Hippocampal formation (tissue), 2 donors: Measurements from ENCODE around the gene GPR153.

Source experiments
- DNase-seq, 2 donors: peaks; one replicate each; lab custom pipeline; 2025; lab: John Stamatoyannopoulos, UW

Gene GPR153

DNA sequence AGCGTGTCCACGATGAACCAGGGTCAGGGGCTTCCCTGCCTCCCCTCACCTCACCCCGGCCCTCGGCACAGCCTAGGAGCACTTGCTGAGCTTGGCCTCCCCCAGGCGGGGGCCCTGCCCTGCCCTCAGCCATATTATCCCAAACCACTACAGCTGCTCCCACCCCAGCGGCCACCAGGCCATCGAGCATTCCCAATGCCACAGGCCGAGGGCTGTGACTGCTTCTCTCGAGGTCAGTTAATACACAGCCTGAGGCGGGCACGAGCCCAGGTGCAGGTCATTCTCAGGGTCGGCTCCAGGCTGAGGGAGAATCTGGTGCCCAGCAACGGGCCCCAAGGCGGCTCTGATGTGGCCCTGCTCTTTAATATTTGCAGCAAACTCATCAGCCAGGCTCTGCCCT, 8.4 kb upstream of the GPR153 start:
- DNase-seq = no peak

DNA sequence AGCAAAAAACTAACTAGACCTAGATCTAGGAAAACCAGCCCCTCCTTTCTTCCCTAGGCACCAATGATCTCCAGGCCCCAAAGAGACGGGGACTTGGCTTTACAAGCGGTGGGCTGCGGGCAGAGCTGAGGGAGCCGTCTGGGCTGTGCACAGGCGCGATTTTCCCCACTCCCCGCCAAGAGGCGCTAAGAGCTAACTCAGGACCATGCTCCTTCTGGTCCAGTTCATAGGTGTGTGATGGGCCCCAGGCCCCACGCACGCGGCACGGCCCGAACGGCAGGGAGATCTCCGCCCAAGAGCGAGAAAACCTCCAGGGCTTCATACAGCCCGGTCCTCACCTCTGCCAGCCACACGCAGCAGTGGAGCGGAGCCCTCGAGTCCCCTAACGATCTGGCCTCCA, 7.5 kb upstream of the GPR153 start:
- DNase-seq = no peak

DNA sequence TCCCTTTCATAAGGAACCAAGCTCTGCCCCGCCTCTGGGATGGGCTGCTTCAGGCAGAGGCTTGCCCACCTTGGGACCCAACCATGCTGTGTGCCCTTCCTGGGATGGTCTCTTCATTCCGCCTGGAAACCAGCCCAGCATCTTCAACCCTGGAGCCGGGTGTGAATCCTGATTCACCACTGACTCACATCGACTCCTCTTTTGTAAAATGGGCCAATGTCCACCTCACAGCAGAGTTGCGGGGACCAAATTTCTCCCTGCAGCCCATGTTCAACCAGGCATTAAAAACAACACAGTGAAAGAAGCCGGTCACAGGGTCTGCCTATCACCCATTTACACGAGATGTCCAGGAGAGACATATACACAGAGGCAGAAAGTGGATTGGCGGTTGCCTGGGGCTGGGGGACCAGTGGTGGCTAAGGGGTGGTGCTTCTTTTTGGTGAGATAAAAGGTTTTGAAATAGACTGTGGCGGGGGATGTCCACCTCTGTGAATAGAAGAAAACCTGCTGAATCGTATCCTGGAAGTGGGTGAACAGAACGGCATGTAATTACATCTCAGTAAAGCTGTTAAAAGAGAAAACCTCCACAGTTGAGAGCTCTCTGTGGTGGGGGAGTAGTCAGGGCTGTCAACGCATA, 6.9 kb upstream of the GPR153 start:
- DNase-seq = no peak

DNA sequence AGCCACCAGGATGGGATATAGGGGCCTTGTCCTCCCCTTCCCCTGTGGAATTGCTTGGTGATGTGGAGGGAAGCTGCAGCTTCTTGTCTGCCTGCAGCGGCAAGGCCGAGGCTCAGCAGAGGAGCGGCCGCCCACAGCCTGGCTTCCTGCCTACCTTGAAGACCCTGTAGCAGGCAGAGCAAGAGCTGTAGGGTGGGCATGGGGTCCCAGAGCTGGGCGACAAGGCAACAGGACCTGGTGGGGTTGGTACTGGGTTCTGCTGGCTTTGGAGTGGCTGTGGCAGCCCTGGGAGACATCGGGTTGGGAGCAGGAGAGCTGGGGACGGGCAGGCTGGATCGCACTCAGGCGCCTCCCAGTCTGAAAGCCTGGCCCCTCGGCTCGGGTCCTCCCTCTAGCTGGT, 5.7 kb upstream of the GPR153 start:
- no peak for DNase-seq

DNA sequence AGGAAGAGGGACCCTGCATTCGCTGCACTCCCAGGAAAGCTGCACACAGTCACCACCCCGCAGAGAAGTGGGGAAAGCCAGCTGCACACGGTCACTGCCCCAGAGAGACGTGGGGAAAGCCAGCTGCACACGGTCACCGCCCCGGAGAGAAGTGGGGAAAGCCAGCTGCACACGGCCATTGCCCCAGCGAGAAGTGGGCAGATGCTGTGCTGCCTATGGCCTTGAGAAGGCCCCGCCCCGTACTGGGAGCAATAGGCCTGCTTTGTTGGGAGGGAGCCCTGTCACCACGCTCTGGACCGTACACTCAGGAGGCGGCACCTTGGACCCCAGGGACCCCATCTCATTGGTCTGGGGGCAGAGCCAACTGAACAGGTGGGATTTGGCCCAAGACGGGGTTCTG, 4.3 kb upstream of the GPR153 start:
- no peak for DNase-seq

DNA sequence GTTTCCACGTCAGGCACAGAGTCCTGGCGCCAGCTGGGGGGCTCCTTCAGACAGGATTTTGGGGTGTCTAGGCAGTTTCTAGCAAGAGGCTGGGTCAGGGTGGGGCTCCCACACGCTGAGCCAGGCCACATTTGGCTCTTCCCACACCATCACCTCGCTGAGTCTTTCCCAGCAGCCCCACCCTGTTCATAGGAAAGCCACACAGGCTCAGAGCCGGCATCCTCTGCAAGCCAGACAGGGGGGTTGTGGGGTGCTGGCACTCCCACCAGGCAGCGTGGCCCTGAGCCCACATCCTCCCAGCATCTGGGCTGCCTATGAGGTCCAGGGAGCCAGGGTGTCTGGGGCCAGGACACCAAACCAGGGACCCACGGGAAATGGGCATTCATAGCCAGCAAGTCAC, 2.8 kb upstream of the GPR153 start:
- DNase-seq = no peak

DNA sequence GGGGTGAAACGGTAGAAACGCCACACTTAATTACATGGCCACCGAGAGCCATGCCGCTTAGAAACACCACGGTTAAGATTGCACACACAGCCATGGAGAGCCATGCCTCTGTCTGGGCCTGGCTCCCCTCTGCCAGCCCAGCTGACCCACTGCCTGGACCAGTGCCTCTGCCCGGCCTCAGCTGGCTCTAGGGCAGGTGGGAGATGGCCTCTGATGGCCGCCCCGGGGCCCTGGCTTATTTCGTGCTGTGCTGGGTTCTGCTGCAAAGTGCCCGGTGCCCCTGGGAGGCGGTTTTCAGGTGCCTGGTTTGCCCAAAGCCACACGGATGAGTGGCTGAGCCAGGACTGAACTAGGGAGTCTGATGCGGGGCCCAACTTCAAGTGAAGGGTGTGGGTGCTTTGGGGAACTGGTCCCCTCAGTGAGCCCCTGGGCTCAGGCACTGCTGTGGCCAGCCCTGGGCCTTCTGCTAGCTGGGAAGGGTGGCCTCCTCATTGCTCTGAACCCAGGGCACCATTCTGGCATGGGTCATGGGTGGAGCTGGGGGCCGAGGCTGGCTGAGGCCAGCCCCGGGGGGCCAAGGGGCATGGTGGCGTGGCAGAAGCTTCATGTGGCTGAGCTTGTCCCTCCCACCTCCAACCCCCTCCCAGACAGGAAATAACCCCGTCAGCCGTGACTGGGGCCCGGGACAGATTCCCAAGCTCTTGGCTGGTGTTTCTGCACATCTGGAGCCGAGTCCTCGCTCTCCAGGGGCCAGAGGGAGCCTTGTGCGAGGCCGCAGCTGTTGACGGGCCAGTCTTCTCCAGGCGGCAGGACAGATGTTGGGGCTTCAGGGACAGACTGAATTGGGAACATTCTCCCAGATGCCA, 1.9 kb upstream of the GPR153 start:
- no peak for DNase-seq

DNA sequence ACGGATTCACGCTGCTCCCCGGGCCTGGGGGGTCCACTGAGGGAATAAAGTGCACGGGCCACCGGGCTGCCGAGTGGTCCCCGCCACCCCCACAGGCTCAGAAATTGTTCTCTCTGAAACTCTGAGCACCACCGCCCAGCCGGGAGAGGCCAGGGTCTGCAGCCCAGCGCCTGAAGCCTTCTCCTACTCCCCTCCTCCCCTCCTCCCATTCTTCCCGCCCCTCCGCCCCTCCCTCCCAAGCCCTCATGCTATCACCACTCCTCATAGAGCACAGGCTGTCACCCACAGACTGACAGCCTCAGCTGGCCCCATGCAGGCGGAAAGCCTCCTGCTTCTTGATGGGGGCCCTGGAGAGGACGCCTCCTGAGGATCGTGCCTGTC, 707 bp upstream of the GPR153 start:
- no peak for DNase-seq

DNA sequence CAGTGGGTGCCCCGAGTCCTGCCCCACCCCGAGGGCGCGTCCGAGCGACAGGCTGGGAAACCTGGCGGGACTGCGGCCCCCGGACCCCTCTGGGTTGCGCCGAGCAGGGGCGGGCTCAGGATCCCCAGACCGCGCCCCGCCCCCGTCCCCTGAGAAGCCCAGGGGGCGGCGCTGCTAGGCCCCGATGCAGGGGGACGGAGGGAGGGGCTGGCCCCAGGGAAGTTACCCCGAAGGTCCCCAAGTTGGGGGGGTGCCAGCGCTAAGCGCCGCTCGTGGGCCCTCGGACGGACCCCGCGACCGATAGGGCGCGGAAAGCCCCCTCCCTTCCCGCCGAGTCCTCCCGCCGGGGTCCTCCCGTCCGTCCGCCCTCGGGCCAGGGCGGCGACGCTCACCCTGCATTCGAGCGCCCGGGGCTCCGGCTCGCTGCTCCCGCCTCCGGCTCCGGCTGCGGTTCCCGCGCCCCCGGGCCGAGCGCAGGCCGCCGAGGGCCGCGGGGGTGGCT, 414 bp downstream of the GPR153 start:
- DNase-seq = no peak

DNA sequence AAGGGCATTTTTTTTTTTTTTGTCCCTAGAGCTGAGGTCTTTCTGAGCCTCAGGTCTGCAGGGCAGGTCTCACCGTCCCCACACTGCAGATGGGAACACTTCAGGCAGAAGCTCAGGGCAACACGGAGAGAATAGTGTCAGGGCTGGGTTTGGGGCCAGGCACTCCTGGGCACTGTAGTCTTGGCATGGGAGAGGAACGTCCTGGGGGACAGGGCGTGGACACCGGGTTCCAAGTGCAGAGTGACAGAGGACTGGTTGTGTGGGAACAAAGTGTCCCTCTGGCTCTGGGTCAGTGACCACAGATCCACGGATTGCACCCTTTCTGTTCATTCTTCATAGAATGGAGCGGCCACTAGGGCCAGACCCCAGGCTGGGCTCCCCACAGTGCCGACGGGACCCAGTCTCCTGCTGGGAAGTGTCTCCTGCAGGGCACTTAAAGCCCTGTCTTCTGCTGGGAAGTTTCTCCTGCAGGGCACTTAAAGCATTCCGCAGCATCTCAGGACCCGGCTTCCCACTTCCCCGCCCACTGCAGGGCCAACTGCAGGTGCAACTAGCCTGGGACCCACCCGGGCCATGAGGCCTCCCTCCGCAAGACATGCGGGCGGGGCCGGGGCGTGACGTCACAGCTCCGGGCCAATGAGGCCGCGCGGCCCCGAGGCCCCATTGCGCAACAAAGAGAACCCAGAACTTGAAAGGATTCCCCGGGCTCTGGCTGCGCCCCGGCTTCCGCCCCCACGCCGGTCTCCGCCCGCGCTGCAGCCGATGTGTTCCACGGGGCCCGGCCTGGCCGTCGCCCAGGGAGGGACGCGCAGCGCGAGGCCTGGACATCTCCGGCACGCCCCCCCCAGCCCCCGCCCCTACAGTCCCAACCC, 1.2 kb downstream of the GPR153 start:
- no peak for DNase-seq

DNA sequence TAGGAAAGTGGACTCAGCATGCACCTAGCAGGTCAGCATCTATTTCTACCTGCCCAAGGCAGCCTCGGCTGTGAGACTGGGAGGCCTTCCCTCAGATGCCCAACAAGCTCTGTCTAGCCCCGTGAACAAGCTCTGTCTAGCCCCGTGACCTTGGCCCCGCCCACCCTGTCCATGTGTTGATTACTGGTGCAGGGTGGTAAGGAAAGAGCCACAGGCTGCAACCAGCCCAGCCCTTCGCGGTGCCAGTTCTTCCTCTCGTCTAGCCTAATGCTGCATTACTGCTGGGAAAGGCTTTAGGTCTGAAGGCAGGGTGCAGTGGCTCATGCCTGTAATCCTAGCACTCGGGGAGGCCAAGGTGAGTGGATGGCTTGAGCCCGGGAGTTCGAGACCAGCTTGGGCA, 2.2 kb downstream of the GPR153 start:
- no peak for DNase-seq

DNA sequence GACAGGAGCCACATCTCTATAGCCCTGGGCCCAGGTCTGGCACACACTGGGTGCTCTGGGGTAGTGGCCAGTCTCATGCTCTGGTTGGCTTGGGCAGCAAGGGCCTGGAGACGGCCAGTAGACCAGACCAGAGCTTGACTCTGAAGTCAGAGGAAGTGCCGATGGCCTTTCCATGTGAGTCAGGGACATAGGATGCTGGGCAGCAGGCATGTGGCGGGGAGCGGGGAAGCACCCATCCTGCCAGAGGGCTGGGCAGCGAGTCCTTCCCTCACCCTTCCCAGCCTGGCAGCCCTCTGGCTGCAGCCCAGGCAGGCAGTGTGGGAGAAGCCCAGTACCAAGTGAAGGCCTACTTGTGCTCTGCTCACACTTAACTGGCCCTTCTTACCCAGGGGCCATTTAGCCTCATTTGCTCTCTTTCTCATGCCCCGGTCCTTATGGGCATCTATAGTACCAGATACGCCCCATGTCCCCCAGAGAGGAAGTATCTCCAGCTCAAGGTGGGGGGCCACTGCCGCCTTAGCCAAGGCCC, 3.3 kb downstream of the GPR153 start:
- DNase-seq = no peak

DNA sequence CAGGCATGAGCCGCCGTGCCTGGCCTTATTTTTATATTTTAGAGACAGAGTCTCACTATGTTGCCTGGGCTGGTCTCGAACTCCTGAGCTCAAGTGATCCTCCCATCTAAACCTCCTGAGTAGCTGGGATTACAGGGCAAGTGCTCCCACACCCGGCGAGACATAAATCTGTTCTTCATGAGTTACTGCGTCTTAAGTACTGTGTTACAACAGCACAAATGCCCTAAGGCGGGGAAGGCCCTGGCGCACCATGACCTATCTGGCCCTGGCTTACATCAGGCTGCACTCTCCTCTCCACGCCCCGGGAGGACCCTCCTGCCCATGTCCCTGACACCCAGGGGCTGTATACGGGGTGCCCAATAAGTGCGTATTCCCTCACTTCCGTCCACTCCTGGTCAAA, 4.3 kb downstream of the GPR153 start:
- DNase-seq = no peak

DNA sequence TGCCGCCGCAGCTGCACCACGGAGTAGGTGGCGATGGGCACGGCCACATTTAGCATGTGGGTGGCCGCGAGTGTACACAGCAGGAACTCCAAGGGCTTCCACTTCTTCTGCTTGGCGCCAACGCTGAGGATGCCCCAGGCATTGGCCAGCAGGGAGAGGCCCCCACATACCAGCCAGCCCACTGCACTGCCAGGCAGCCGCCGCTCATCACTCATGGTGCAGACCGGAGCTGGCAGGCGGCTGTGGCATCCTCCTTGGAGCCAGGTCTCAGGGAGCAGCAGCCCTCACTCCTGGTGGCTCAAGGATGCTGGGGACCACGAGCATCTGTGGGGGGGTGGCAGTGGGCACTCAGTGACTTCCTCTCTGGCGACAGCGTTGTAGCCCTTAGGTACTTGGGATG, 6.2 kb downstream of the GPR153 start:
- DNase-seq = no peak

DNA sequence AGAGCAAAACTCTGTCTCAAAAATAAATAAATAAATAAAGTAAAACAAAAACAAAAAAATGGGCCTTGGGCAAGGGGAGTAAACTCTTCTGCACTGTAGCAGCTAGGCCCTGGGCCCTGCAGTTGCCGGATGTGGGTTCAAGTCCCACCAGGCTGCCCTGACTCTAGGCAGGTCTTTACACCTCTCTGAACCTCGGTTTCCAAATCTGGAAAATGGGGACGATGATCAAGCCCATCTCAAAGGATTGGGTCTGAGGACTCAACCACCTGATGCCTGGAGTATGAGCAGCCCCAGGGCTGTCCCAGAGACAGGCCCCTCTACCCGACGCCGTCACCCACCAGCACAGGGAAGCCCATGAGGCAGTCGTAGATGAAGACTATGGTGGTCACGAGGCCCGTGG, 7.5 kb downstream of the GPR153 start:
- DNase-seq = no peak

DNA sequence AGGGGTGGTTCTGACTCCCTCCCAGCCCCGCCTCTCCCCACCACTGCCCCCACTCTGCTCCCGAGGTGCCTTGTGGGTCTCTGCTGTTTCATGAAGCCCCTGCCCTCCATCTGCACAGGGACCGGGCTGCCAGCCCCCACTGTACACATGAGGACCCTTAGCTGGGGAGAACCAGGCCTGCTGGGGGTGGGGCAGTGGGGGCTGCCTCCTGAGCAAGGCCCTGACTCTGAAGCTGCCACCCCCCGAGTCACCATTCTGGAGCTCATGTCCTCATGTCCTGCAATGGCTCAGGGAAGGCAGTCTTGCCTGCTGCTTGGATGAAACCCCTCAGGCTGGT, 8.6 kb downstream of the GPR153 start:
- no peak for DNase-seq

DNA sequence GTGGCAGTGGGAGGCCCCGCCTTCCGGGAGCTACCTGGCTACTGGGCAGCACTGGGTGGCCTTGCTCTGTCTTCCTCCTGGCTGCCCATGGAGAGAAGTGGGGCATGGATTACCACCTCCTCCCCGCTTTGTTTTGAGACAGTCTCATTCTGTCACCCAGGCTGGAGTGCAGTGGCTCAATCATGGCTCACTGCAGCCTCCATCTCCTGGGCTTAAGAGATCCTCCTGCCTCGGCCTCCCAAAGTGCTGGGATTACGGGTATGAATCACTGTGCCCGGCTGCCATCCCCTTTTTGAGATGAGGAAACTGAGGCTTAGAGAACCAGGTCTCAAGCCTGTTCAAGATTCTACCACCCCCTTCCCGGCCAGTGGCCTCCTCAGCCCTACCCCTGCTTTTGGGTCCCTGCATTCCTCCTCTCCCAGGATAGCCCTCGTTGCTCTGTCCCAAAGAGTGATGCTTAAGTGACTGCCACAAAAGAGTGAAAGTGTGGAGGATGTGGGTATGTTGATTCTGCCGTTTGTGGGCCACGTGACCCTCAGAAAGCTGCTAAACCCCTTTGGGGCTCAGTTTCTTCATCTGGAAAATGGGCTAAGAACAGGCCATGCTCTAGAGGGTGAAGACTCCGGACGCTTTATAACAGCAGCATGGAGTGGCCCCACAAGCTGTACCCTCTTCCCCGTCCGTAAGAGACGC, 9.1 kb downstream of the GPR153 start:
- DNase-seq = no peak

DNA sequence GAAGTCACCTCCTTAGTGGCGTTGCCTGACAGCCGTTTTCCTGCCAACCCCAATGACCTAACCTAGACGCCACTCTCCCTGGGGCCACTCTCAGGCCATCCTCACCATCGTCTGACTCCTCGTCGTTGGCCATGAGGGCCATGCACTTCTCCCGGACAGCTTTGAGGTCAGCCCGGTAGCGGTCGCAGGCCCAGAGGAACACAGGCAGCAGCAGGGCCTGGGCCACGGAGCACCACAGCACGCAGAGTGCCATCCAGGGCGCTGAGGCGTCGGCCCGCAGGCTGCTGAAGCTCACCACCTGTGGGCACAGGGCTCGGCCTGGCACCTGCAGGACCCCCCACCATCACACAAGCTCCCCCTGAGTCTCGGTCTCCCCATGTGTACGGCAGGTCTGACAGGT, 9.7 kb downstream of the GPR153 start:
- DNase-seq = no peak

DNA sequence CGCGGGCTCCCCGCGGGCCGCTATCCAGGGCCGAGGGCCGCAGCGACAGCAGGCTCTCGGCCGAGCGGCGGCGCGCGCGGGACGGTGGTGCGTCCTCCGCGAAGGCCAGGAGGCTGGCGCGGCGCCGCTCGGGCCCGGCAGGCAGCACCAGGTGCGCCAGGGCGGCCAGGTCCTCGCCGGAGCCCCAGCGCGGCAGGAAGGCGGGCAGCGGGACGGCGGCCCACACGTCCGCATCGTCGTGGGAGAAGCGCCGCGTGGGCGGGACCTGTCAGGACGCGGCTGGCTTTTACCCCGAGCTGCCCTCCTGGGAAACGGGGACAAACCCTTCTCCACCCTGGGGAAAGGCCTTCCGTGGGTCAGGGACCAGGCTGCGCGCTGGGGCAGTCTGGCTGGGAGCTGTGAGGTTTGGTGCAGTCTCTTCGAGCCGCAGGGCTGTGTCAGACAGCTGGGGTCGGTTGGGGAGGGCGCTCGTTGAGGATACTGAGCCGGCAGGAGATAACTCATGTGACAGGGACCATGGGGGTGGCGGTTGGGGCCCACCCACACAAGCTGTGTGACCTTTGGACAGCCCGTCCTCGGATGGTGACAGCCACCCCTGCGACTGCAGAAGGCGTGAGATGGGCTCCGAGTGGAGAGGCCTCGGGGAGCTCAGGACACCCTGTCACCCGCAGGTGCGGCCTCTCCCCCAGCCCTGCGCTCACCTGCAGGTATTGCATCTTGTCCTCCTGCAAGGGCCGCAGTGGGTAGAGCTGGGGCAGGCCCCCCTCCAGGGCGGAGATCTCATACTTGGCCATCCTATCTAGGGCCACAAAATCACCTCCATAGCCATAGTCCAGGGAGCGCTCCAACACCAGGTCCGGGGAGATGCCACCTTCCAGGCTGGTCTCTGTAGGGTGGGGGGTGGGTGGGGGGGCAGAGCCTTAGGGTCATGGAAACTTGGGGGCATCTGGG, 10.9 kb downstream of the GPR153 start:
- DNase-seq = no peak

DNA sequence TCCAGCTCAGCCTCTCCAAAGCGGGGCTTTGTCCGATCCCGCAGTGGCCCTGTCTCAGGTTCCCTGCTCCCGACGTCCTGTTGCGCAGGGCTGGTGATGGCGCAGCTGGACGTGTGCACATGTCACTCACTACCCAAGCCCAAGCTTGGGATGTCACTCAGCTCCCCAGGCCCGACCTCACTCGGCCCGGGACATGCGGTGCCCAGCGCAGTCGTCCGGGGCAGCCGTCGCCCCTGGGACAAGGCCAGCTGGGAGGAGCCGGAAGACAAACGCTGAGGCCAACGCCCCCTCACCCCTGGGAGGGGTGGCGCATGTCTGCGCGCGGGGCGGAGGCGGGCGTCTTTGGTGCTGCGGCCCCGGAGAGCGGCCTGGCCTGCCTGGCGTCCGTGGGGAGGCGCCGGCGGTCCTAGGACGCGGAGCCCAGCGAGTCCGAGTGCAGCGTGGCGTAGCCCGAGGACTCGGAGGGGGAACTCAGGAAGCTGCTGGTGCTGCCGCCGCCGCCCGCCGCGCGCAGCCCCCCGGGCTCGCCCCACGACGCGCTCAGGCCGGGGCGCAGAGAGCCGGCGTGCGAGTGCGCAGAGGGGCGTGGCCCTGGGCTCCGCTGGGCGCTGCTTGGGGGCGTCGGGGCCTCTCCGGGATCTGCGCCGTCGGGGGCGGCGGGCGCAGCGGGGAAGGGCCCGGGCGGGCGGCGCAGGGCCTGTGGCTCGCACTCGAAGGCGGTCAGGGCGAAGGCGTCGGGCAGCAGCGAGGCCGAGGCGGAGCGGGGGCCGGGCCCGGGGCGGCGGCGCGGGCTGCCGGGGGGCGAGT, 11.8 kb downstream of the GPR153 start:
- no peak for DNase-seq
